NCI-H345 (cell line): ENCODE measurements around the gene PPP1R9B.

Experiments
- DNase-seq: peaks from one replicate; lab custom pipeline; 2025; lab: John Stamatoyannopoulos, UW

Gene PPP1R9B

GRCh38 chr17:50141026-50141744, 9.3 kb downstream of the PPP1R9B start:
- DNase-seq, result no peak

GRCh38 chr17:50139950-50140885, 10.3 kb downstream of the PPP1R9B start:
- DNase-seq, result peak; percentile 35

GRCh38 chr17:50139185-50139783, 11.2 kb downstream of the PPP1R9B start:
- DNase-seq, result no peak

GRCh38 chr17:50137042-50137441, 13.4 kb downstream of the PPP1R9B start:
- DNase-seq, result no peak

GRCh38 chr17:50136096-50136687, 14.3 kb downstream of the PPP1R9B start:
- no peak for DNase-seq

- no peak for DNase-seq
Observed at GRCh38 chr17:50135316-50136095, 15.0 kb downstream of the PPP1R9B start.

GRCh38 chr17:50134206-50135110, 16.0 kb downstream of the PPP1R9B start:
- no peak for DNase-seq

- DNase-seq, result no peak
Observed at GRCh38 chr17:50133769-50134099, 16.7 kb downstream of the PPP1R9B start.

GRCh38 chr17:50133028-50133768, 17.3 kb downstream of the PPP1R9B start:
- no peak for DNase-seq

GRCh38 chr17:50132104-50132794, 18.2 kb downstream of the PPP1R9B start:
- no peak for DNase-seq

- DNase-seq, result peak; percentile 37
Observed at GRCh38 chr17:50130559-50131305, 19.7 kb downstream of the PPP1R9B start.

- DNase-seq, result peak; percentile 48
Observed at GRCh38 chr17:50129728-50130558, 20.5 kb downstream of the PPP1R9B start, which contains the start of gene SAMD14. Gene SAMD14, minus strand, starts transcription at chr17:50130160. Its CDS starts 5,201 bp downstream, at chr17:50124959.

- no peak for DNase-seq
Observed at GRCh38 chr17:50129353-50129727, 21.1 kb downstream of the PPP1R9B start.

- no peak for DNase-seq
Observed at GRCh38 chr17:50128441-50129352, 21.8 kb downstream of the PPP1R9B start.

GRCh38 chr17:50127697-50128361, 22.6 kb downstream of the PPP1R9B start:
- no peak for DNase-seq
